Stimulated activated CD8-positive, alpha-beta memory T cell treated with anti-CD3 and anti-CD28 coated beads, Interleukin-12 subunit alpha, Interleukin-12 subunit beta, amount 100 ng/mL, for 24 hours (primary cell): ENCODE measurements around the gene ATG10.
"Not testable (repeated sequence)": the region's sequence is repeated elsewhere in the genome, so short reads cannot be mapped to it uniquely, and the experiment has no call there.

ENCODE experiments used
- DNase-seq: peaks from one replicate; pipeline ENCODE4 v3.0.0-alpha.2; 2020; ENCODE audit errors: extremely low read depth

Gene ATG10

GRCh38 chr5:82129723-82130285 is 158.0 kb downstream of the ATG10 start:
- DNase-seq: no peak

GRCh38 chr5:82130602-82131001 is 158.8 kb downstream of the ATG10 start:
- DNase-seq: no peak

DNA sequence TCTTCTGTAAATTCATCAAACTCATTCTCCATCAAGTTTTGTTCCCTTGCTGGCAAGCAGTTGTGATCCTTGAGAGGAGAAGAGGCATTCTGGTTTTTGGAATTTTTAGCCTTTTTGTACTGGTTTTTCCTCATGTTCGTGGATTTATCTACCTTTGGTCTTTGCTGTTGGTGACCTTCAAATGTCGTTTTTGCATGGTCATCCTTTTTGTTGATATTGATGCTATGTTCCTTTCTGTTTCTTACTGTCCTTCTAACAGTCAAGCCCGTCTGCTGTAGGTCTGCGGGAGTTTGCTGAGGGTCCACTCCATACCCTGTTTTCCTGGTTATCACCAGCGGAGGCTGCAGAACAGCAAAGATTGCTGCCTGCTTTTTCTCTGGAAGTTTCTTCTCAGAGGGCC is 165.4 kb downstream of the ATG10 start:
- DNase-seq: no peak

- DNase-seq: not testable (repeated sequence)
Measured at GRCh38 chr5:82139837-82140236, 168.0 kb downstream of the ATG10 start.

DNA sequence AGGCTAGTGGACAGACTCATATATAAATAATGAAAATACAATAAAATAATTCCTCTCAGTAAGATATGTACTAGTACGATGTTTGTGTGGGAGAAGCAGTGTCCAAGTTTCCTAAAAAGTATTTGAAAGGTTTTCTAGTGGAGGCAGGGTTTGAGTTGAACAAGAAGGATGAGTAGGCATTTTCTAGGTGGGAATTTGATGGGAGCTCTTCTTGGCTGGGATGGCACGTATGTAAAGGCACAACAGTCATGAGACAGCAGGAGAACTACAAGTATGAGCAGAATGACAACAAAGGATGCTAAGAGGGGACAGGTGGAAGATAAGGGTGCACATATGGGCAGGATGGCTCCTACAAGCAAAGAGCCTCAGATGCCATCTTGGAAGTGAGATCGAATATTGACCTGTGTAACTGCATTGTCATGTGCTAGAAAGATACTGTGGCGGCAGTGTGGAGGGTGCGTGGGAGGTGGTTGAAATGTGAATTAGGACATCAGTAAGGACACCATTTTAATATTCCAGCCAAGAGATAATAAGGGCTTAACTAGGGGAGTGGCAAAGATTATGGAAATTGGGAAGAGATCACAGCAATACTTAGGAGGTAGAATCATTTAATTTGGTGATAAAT is 170.5 kb downstream of the ATG10 start:
- no peak for DNase-seq

DNA sequence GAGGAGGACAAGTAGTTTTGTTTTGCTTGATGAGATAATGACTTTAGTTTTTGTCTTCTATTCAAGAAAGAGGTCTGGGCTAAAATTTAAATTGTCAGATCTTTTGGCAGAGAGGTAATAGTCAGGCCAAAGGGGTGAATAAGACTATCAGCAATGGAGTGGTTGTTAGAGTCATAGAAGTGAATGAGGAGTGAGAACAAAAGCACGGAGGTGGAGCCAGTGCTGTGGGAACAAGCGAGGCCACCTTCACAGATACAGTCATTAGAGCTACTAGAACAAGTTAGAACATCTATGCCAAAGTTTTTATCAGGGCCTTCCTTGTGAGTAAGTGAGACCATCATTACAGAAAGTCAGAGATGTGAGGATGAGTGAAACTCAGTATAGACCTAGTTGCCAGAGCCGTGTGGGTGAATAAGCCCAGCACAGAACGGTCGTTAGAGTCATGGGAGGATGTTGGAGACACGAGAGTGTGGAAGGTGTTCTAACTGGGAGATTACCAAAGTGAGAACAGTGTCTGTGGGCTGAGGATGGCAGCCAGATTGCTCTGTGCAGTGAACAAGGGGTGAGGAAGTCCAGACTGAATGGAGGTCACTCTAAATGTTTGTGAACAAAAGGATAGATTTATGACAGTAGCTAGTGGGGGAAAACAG is 171.2 kb downstream of the ATG10 start:
- DNase-seq: no peak

DNA sequence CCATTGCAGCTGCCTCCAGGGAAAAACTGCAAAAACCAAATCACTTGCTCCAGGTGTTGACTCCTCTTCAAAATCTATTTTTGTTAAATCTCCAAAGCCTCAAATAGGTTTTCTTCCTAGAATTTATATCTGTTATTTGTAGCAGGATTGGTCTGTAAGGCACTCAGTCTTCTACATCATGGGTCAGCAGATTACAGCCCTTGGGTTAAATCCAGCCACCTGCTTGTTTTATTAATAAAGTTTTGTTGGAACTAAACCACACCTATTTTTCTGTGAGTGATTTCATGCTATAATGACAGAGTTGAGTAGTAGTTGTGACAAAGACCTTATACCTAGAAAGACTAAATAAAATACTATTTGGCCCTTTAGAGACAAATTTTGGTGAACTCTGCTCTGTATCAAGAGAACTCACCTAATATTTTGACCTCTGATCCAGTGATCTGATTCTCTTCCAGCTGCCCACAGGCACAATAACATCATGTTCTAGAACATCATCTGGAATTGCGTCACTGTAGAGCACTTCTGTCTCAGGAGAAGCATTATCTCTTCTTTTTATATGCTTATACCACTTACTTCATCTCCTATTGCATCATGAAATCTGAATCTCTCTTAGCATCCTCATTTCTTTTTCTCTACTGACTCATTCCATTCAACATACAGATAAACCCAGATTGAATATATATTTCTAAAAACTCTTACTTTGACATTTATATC is 176.2 kb downstream of the ATG10 start:
- DNase-seq: no peak

DNA sequence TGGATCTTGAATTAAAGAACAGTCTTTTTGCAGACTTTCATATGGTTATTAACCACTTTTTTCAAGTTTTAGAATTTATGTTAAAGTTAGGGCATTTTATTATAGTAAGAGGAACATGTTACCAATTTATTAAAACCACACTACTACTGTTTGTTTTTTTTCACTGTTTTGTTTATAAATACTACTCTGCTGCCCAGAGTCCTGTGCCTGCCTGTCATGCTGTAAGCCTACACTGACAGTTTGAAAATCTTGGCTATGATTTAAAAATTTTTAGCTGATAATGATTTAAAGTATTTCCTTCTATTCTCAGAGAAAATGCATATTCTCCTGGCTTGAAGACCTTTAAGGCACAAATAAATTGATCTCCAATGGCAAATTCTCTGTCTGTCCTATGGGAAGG is 177.6 kb downstream of the ATG10 start:
- DNase-seq: no peak

- DNase-seq: no peak
Measured at GRCh38 chr5:82150559-82150958, 178.7 kb downstream of the ATG10 start.

- no peak for DNase-seq
Measured at GRCh38 chr5:82151204-82151603, 179.4 kb downstream of the ATG10 start.

- no peak for DNase-seq
Measured at GRCh38 chr5:82151662-82152061, 179.8 kb downstream of the ATG10 start.

DNA sequence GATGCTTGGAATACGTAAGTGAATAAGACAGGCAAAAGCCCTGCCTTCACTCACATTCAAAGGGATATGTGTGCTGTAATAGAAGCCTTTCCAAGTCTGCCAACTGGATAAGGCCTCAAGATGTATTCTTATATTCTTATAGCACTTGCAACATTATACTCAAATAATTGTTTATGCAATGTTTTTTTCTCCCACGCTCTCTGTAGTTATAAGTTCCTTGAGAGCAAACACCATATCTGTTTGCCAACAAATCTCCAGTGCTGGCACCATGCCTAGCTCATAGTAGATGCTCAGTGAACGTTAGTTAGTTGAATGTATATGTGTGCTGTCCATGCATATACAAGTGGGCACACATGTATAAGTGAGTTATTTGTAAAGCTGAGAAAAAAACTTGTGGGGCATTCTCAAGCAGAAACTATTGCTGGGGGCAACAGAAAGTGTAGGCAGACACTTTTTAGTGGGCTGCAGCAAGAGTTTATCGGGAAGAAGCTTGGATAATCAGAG is 181.2 kb downstream of the ATG10 start:
- no peak for DNase-seq

DNA sequence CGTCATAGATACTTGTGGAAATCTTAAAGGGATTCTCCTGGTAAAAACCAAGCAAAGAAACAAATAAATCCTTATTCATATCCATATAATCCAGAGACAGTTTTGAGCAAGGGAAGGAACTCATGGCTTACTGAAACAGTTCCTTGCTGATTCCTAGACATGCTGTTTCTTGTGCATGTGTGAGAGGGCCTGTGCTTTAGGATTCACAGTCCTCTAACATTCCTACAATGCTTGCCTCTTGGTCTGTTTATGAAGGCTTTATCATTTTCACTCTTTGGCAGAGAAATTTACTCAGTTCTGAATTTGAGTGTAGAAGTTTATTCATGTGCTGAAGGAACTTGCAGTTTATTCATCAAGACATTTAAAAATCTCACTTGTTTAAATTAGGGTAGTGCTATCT is 183.0 kb downstream of the ATG10 start:
- no peak for DNase-seq

GRCh38 chr5:82155305-82155704 is 183.5 kb downstream of the ATG10 start:
- DNase-seq: no peak

DNA sequence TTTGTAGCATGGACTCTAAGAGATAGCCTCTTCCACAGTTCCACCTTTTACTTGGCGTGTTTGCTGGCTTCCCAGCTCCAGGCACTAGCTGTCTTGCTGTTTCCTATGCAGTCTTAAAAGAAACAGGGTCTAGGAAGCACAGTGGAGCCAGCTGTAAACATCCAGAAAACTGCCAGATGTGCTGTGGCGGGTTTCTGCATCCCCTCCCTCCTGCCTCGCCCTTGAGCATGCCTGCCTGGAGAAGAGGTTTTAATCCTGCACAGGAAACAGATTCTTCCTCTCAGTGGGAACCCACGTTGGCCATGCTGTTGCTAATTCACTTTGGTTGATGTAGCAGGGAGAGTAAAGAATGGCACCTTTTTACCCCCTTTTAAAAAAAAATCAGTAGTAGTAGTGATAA is 185.1 kb downstream of the ATG10 start:
- DNase-seq: no peak

GRCh38 chr5:82158755-82159413 is 187.1 kb downstream of the ATG10 start:
- DNase-seq: no peak

- DNase-seq: no peak
Measured at GRCh38 chr5:82160948-82161347, 189.1 kb downstream of the ATG10 start.

DNA sequence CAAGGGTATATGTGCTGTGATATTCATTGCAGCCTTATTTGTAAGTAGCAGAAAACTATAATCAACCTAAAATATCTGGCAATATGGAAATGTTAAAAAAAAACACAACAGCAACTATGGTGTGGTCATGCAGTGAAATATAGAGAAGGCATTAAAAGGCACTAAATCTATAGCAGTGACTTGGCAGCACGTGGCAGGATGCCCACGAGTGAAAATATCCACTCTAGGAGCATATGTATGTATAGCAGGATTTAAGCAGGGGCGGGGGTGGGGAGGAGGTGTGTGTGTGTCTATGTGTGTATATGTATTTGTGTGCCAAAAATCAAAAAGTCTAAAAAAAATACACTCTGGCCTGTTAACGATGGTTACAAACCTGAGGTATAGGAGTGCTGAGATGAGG is 190.8 kb downstream of the ATG10 start:
- no peak for DNase-seq

DNA sequence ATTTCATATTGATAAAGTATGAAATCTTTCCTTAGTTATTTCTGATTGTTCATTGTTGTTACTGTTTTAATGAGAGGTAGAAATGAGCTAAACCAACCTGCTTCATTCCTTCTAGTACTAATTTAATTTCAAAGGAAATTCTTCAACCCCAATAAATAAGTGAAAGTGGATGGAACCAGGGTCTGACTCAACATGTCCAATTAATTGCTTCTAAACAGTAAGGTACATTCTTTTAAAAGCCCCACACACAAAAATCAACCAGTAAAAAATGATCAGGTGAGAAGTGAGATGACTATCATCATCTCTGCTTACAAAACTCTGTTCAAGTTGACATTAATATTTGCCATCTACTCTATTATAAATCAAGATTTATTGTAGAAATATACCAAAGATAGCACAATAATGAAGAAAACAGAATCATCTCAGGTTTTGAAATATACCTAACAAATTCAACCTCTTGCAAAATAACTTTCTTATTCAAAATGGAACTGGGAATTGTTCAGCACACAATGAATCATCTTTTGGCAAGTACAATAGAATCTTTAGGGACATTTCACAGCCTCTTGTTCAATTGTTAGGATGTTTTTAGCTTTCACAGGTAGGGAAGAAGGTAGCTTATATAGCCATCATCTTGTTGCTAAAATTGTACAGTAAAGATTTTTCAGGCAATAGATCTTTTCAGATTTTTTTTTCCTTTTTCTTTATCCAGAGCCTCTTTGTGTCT is 191.8 kb downstream of the ATG10 start:
- DNase-seq: no peak

- DNase-seq: no peak
Measured at GRCh38 chr5:82164176-82164976, 192.6 kb downstream of the ATG10 start.
